ENCODE results near the gene HDDC2.

HDDC2 gene

GRCh38 chr6:125301435-125302391, at the start of gene HDDC2:
Gene HDDC2, minus strand, starts transcription at chr6:125301967. Its CDS starts 35 bp downstream, at chr6:125301932.
- DNase-seq (ENCODE audit: low read depth): peak; percentile 76

- DNase-seq (ENCODE audit: low read depth): no peak
These were observed 45.3 kb upstream of the HDDC2 start for GRCh38 chr6:125346926-125347563.

- DNase-seq (ENCODE audit: low read depth): no peak
These were observed 44.6 kb upstream of the HDDC2 start for GRCh38 chr6:125346201-125346925.

- DNase-seq (ENCODE audit: low read depth): no peak
These were observed 39.7 kb upstream of the HDDC2 start for GRCh38 chr6:125341460-125341859.

GRCh38 chr6:125340991-125341390, 39.2 kb upstream of the HDDC2 start:
- DNase-seq (ENCODE audit: low read depth): no peak

- no peak for DNase-seq (ENCODE audit: low read depth)
These were observed 38.5 kb upstream of the HDDC2 start for GRCh38 chr6:125340175-125340835.

GRCh38 chr6:125339653-125340052, 37.9 kb upstream of the HDDC2 start:
- DNase-seq (ENCODE audit: low read depth): no peak

GRCh38 chr6:125338381-125338780, 36.6 kb upstream of the HDDC2 start:
- no peak for DNase-seq (ENCODE audit: low read depth)

- no peak for DNase-seq (ENCODE audit: low read depth)
These were observed 35.9 kb upstream of the HDDC2 start for GRCh38 chr6:125337706-125338105.

GRCh38 chr6:125332664-125333063, 30.9 kb upstream of the HDDC2 start:
- DNase-seq (ENCODE audit: low read depth): no peak

GRCh38 chr6:125325586-125325985, 23.8 kb upstream of the HDDC2 start:
- DNase-seq (ENCODE audit: low read depth): no peak

- no peak for DNase-seq (ENCODE audit: low read depth)
These were observed 21.6 kb upstream of the HDDC2 start for GRCh38 chr6:125323376-125323775.

GRCh38 chr6:125316621-125317020, 14.9 kb upstream of the HDDC2 start:
- no peak for DNase-seq (ENCODE audit: low read depth)

GRCh38 chr6:125315548-125315947, 13.8 kb upstream of the HDDC2 start:
- DNase-seq (ENCODE audit: low read depth): no peak

- peak; percentile 60 for DNase-seq (ENCODE audit: low read depth)
These were observed 12.3 kb upstream of the HDDC2 start for GRCh38 chr6:125314009-125314581.

GRCh38 chr6:125312950-125313349, 11.2 kb upstream of the HDDC2 start:
- no peak for DNase-seq (ENCODE audit: low read depth)

GRCh38 chr6:125312478-125312877, 10.7 kb upstream of the HDDC2 start:
- no peak for DNase-seq (ENCODE audit: low read depth)

- DNase-seq (ENCODE audit: low read depth): peak; percentile 61
These were observed 9.4 kb upstream of the HDDC2 start for GRCh38 chr6:125310994-125311649.

GRCh38 chr6:125307964-125308615, 6.3 kb upstream of the HDDC2 start:
- no peak for DNase-seq (ENCODE audit: low read depth)

GRCh38 chr6:125307150-125307838, 5.5 kb upstream of the HDDC2 start:
- peak; percentile 61 for DNase-seq (ENCODE audit: low read depth)
